IMR-90 (cell line): ENCODE measurements around the gene MORN5. TPM values are rescaled to one million over a fixed set of nuclear protein-coding genes. Genes with fewer than 3 reads are reported as not detected.

Experiments
- ATAC-seq: fragments of 200-7000 bp; cut with Tn5 transposase; 2 replicates; pipeline ENCODE4 v1.9.1; 2020; ENCODE audit warnings: low read depth, mild to moderate bottlenecking, moderate library complexity
- BruUV-seq: library from RNA; stranded (reverse); fragments of 400-500 nt; replicated peaks from 2 replicates; lab custom pipeline; 2021; lab: Mats Ljungman, UMichigan
- CTCF ChIA-PET: fragments of 300-600 bp; formaldehyde crosslinking; extraction: SDS; loops from one replicate; lab custom pipeline; 2021; ENCODE audit warnings: antibody characterized with exemption; lab: Yijun Ruan, JAX
- POLR2A ChIA-PET: fragments of 300-600 bp; sonication (Branson Sonifier 250); formaldehyde crosslinking; loops from one replicate; lab custom pipeline; 2022; ENCODE audit warnings: antibody characterized with exemption; ENCODE audit not compliant: unreplicated experiment; lab: Charles Lee
- DNase-seq: peaks from one replicate; pipeline ENCODE4 v3.0.0; 2013
- H2AFZ ChIP-seq: replicated peaks from 2 replicates; pipeline ENCODE3; 2013; ENCODE audit warnings: low read length, mild to moderate bottlenecking; ENCODE audit not compliant: poor library complexity
- H2AK5ac ChIP-seq: 2 replicates; pipeline ENCODE4 v1.6.1; 2013; ENCODE audit warnings: low read depth, low read length, inconsistent platforms
- H2AK9ac ChIP-seq: replicated peaks from 2 replicates; pipeline ENCODE3; 2013; ENCODE audit warnings: mild to moderate bottlenecking, low read depth, low read length, moderate library complexity; ENCODE audit not compliant: poor library complexity
- H2BK120ac ChIP-seq: 2 replicates; pipeline ENCODE4 v1.6.1; 2013; ENCODE audit warnings: low read depth, low read length, inconsistent platforms
- H2BK15ac ChIP-seq: 3 replicates; pipeline ENCODE4 v1.6.1; 2013; ENCODE audit warnings: low read depth, low read length, inconsistent platforms
- H2BK20ac ChIP-seq: 2 replicates; pipeline ENCODE4 v1.6.1; 2013; ENCODE audit warnings: low read depth, mild to moderate bottlenecking, inconsistent platforms, low read length, moderate library complexity
- H2BK5ac ChIP-seq: 2 replicates; pipeline ENCODE4 v1.6.1; 2013; ENCODE audit warnings: mild to moderate bottlenecking, low read depth, low read length, inconsistent platforms; ENCODE audit not compliant: poor library complexity, severe bottlenecking
- H3K14ac ChIP-seq: replicated peaks from 2 replicates; pipeline ENCODE4 v1.6.1; 2013; ENCODE audit warnings: low read depth, low read length, inconsistent platforms
- H3K18ac ChIP-seq: 2 replicates; pipeline ENCODE4 v1.6.1; 2013; ENCODE audit warnings: low read depth, low read length, control low read depth
- H3K23ac ChIP-seq: 2 replicates; pipeline ENCODE4 v1.6.1; 2013; ENCODE audit warnings: low read depth, low read length, inconsistent platforms
- H3K27ac ChIP-seq: 2 replicates; pipeline ENCODE4 v1.5.1; 2013; ENCODE audit warnings: mild to moderate bottlenecking, control low read depth, low read length; ENCODE audit not compliant: insufficient read depth
- H3K27me3 ChIP-seq: 2 replicates; pipeline ENCODE4 v1.6.1; 2013; ENCODE audit warnings: low read length; ENCODE audit not compliant: control insufficient read depth, insufficient read depth
- H3K36me3 ChIP-seq: 2 replicates; pipeline ENCODE4 v1.6.1; 2013; ENCODE audit warnings: low read length, mixed read lengths; ENCODE audit not compliant: control insufficient read depth, insufficient read depth
- H3K4ac ChIP-seq: 2 replicates; pipeline ENCODE4 v1.6.1; 2013; ENCODE audit warnings: low read depth, low read length, inconsistent platforms
- H3K4me1 ChIP-seq: 2 replicates; pipeline ENCODE4 v1.6.1; 2013; ENCODE audit warnings: low read length, mixed read lengths; ENCODE audit not compliant: control insufficient read depth, insufficient read depth
- H3K4me2 ChIP-seq: 2 replicates; pipeline ENCODE4 v1.6.1; 2013; ENCODE audit warnings: low read depth, mild to moderate bottlenecking, control low read depth, low read length, moderate library complexity
- H3K4me3 ChIP-seq: 2 replicates; pipeline ENCODE4 v1.5.1; 2013; ENCODE audit warnings: low read depth, mild to moderate bottlenecking, control low read depth, low read length, moderate library complexity; ENCODE audit not compliant: insufficient read depth
- H3K56ac ChIP-seq: 2 replicates; pipeline ENCODE4 v1.6.1; 2013; ENCODE audit warnings: low read length, inconsistent platforms; ENCODE audit not compliant: insufficient read depth; ENCODE audit errors: extremely low read depth
- H3K79me1 ChIP-seq, 2 experiments: 2 replicates each; pipeline ENCODE4 v1.6.1; 2013; ENCODE audit warnings: low read length in 2 of 2, inconsistent platforms in 1 of 2, low read depth in 1 of 2
- H3K9ac ChIP-seq: 2 replicates; pipeline ENCODE4 v1.6.1; 2013; ENCODE audit warnings: low read depth, low read length, control low read depth
- H3K9me1 ChIP-seq: 2 replicates; pipeline ENCODE4 v1.6.1; 2013; ENCODE audit warnings: low read length, inconsistent platforms; ENCODE audit not compliant: insufficient read depth
- H3K9me3 ChIP-seq: 2 replicates; pipeline ENCODE4 v1.6.1; 2013; ENCODE audit warnings: low read length; ENCODE audit not compliant: control insufficient read depth, insufficient read depth
- H4K20me1 ChIP-seq: 2 replicates; pipeline ENCODE4 v1.6.1; 2013; ENCODE audit warnings: low read length, inconsistent platforms; ENCODE audit not compliant: insufficient read depth
- H4K5ac ChIP-seq: 2 replicates; pipeline ENCODE4 v1.6.1; 2013; ENCODE audit warnings: mild to moderate bottlenecking, low read depth, low read length, control low read depth
- H4K8ac ChIP-seq, 2 experiments: 2 replicates each; pipeline ENCODE4 v1.6.1; 2013; ENCODE audit warnings: low read depth in 2 of 2, low read length in 2 of 2, control low read depth in 1 of 2, inconsistent platforms in 1 of 2
- H4K91ac ChIP-seq: 2 replicates; pipeline ENCODE4 v1.6.1; 2013; ENCODE audit warnings: low read depth, low read length, inconsistent platforms; ENCODE audit not compliant: insufficient read depth
- FOS ChIP-seq: fragments of 150-350 bp; IDR thresholded peaks from 2 replicates; pipeline ENCODE4 v1.6.1; 2016; ENCODE audit warnings: low read depth, low read length
- MAZ ChIP-seq: IDR thresholded peaks from 2 replicates; pipeline ENCODE4 v1.6.1; 2012; ENCODE audit warnings: low read depth, mild to moderate bottlenecking, low read length, improper control_type of control experiment, moderate library complexity, borderline replicate concordance
- POLR2A ChIP-seq: IDR thresholded peaks from 2 replicates; pipeline ENCODE4 v1.6.1; 2012; ENCODE audit warnings: mild to moderate bottlenecking, low read depth, low read length
- RCOR1 ChIP-seq: IDR thresholded peaks from 2 replicates; pipeline ENCODE4 v1.6.1; 2012; ENCODE audit warnings: mild to moderate bottlenecking, low read length, improper control_type of control experiment; ENCODE audit not compliant: insufficient replicate concordance
- RFX5 ChIP-seq: IDR thresholded peaks from 2 replicates; pipeline ENCODE4 v1.8.0; 2012; ENCODE audit warnings: low read depth, mild to moderate bottlenecking, low read length, moderate library complexity
- SMC3 ChIP-seq: fragments of 150-350 bp; IDR thresholded peaks from 2 replicates; pipeline ENCODE4 v1.6.1; 2016; ENCODE audit warnings: low read depth, mild to moderate bottlenecking, antibody characterized with exemption, low read length, moderate library complexity
- USF2 ChIP-seq: fragments of 150-350 bp; IDR thresholded peaks from 2 replicates; pipeline ENCODE4 v1.6.1; 2017; ENCODE audit warnings: mild to moderate bottlenecking, antibody characterized with exemption, low read length, low read depth
- WGBS, 2 experiments: methylation state at CpG; one replicate each; pipeline versions ENCODE4 v1.1.5 to v1.1.7; 2013; ENCODE audit warnings: missing lambda C conversion rate in 2 of 2; ENCODE audit not compliant: insufficient read length in 1 of 2; ENCODE audit errors: extremely low coverage in 2 of 2; 5-methylcytosine and 5-hydroxymethylcytosine counted together
- dilution Hi-C: fragments of 300-500 bp; cut with HindIII; formaldehyde crosslinking; loops from one replicate; pipeline ENCODE4 v1.14.3; 2018; ENCODE audit warnings: low sequenced_read_pairs; ENCODE audit not compliant: unreplicated experiment
- in situ Hi-C: fragments of 300-500 bp; cut with MboI; formaldehyde crosslinking; loops from 3 replicates; pipeline ENCODE4 v1.14.3; 2019; ENCODE audit warnings: low sequenced_read_pairs, inconsistent platforms, mixed read lengths
- intact Hi-C: fragments of 100-400 bp; cut with micrococcal nuclease; formaldehyde crosslinking; loops from 2 replicates; pipeline ENCODE4 v1.10.0; 2022
- polyA plus RNA-seq, 3 experiments: library from polyadenylated mRNA; depleted of rRNA; stranded (reverse); fragments of >200 nt; gene quantifications; 2 replicates each; pipeline ENCODE4 v1.2.3, GENCODE V29; 2012; ENCODE audit warnings: low replicate concordance in 1 of 3
- total RNA-seq: library from RNA; depleted of rRNA; stranded (reverse); fragments of >200 nt; gene quantifications from 2 replicates; pipeline ENCODE4 v1.2.3, GENCODE V29; 2012

Gene MORN5
- total and polyA plus RNA-seq, 2 of the 4 experiments (the other 2 are of a cell fraction), result not detected

- Histone ChIP-seq H3K9me3 (no peaks in the 10 kb centered on the region), H3K9ac (no peak overlapping the region), H3K79me1 (no peaks in the 10 kb centered on the region), H2BK15ac (no peak overlapping the region), H4K8ac (no peak overlapping the region), H3K56ac (no peak overlapping the region), H2BK120ac (no peak overlapping the region), H4K5ac (no peak overlapping the region), H3K4me1 (no peaks in the 10 kb centered on the region), H2AFZ (no peak overlapping the region), H3K36me3 (no peaks in the 10 kb centered on the region), H2BK20ac (no peak overlapping the region), H3K4me2 (no peak overlapping the region), H3K23ac (no peak overlapping the region), H2BK5ac (no peak overlapping the region), H3K4me3 (no peak overlapping the region), H3K27ac (no peak overlapping the region), H3K4ac (no peak overlapping the region), H3K9me1 (no peaks in the 10 kb centered on the region), H4K91ac (no peak overlapping the region), H2AK9ac (no peak overlapping the region), H2AK5ac (no peak overlapping the region), H3K18ac (no peak overlapping the region), H3K27me3 (peaks cover 45% of the 10 kb centered on the region), H3K14ac (no peak overlapping the region), H4K20me1 (no peaks in the 10 kb centered on the region)
- no peak for ATAC-seq
- in situ Hi-C loops, result no loop called here
- 66% methylated on average over 6 of the region's 7 CpGs; no CpG with 5 or more reads in 1 of the 2 experiments for WGBS, 2 experiments
- ChIA-PET POLR2A (no interaction called here), CTCF (no interaction called here)
- no peak for DNase-seq
- intact Hi-C loops, result no loop called here
- no TSS peak for BruUV-seq
- dilution Hi-C loops, result no loop called here
- no peak for TF ChIP-seq RCOR1
- TF ChIP-seq MAZ, result no peak
- TF ChIP-seq POLR2A, result no peak
- TF ChIP-seq RFX5, result no peak
- TF ChIP-seq SMC3, result no peak
- TF ChIP-seq USF2, result no peak
- no peak for TF ChIP-seq FOS
Measured at GRCh38 chr9:122172131-122172530, 12.4 kb downstream of the MORN5 start.
